Measurements from ENCODE around the gene PHRF1. TPM values are rescaled to one million over a fixed set of nuclear protein-coding genes. Genes with fewer than 3 reads are reported as not detected.

Gene PHRF1
- total RNA-seq, 1 donor: 29.4 TPM

- TF ChIP-seq CTCF (IDR thresholded peaks at IDR 0.05; ENCODE audit: insufficient read depth, low read depth, low read length): no peak
- peak; percentile 17 for DNase-seq (ENCODE audit: low read depth)
Observed at GRCh38 chr11:534396-535209, 41.7 kb upstream of the PHRF1 start.

GRCh38 chr11:535210-535518 is 41.1 kb upstream of the PHRF1 start:
- DNase-seq (ENCODE audit: low read depth): no peak
- TF ChIP-seq CTCF (IDR thresholded peaks at IDR 0.05; ENCODE audit: insufficient read depth, low read depth, low read length): no peak
- H3K4me3 ChIP-seq (ENCODE audit: low read depth, low read length): peak overlapping the region; percentile 79

More at GRCh38 chr11:534396-535209, 41.7 kb upstream of the PHRF1 start:
- peak overlapping the region; percentile 79 for H3K4me3 ChIP-seq (ENCODE audit: low read depth, low read length)

GRCh38 chr11:535519-536454 is 40.5 kb upstream of the PHRF1 start, which contains the start of gene HRAS:
Gene HRAS (minus strand): TSS chr11:535576.
- H3K4me3 ChIP-seq (ENCODE audit: low read depth, low read length): peak within 1 kb of the TSS; percentile 79
- DNase-seq (ENCODE audit: low read depth): peak; percentile 95
- no peak for TF ChIP-seq CTCF (IDR thresholded peaks at IDR 0.05; ENCODE audit: insufficient read depth, low read depth, low read length)

GRCh38 chr11:536841-537621 is 39.2 kb upstream of the PHRF1 start, which contains the start of gene LRRC56:
Gene LRRC56 (plus strand): TSS chr11:537527. CDS start chr11:540685, 3,158 bp downstream.
- peak within 1 kb of the TSS; percentile 65 for H3K4me3 ChIP-seq (ENCODE audit: low read depth, low read length)
- no peak for TF ChIP-seq CTCF (IDR thresholded peaks at IDR 0.05; ENCODE audit: insufficient read depth, low read depth, low read length)
- DNase-seq (ENCODE audit: low read depth): peak; percentile 92

GRCh38 chr11:537622-538430 is 38.4 kb upstream of the PHRF1 start:
- peak overlapping the region; percentile 59 for H3K4me3 ChIP-seq (ENCODE audit: low read depth, low read length)
- no peak for TF ChIP-seq CTCF (IDR thresholded peaks at IDR 0.05; ENCODE audit: insufficient read depth, low read depth, low read length)
- DNase-seq (ENCODE audit: low read depth): no peak

Data from fibroblast of villous mesenchyme (primary cell).